KBM-7 (cell line): ENCODE data around the gene TYROBP.
"Not testable (repeated sequence)": the region's sequence is repeated elsewhere in the genome, so short reads cannot be mapped to it uniquely, and the experiment has no call there.

Source experiments
- DNase-seq: peaks from one replicate; pipeline ENCODE4 v3.0.0-alpha.2; 2015
- in situ Hi-C: fragments of 300-500 bp; cut with MboI; formaldehyde crosslinking; loops from 2 replicates; pipeline ENCODE4 v1.14.3; 2020; ENCODE audit warnings: low sequenced_read_pairs, low pct_unique_long_range_greater_than_20kb, mixed read lengths

Gene TYROBP

GRCh38 chr19:35908010-35908441 is at the start of gene TYROBP:
TYROBP (minus strand) TSS chr19:35908295; CDS start chr19:35908228, 67 bp downstream.
- in situ Hi-C loops, result no loop called here
- peak; percentile 53 for DNase-seq

GRCh38 chr19:35957411-35957810 is 49.3 kb upstream of the TYROBP start:
- in situ Hi-C loops, DNase-seq: not testable (repeated sequence)

GRCh38 chr19:35955881-35956634 is 48.0 kb upstream of the TYROBP start:
- in situ Hi-C loops, result no loop called here

GRCh38 chr19:35949131-35949530 is 41.0 kb upstream of the TYROBP start:
- in situ Hi-C loops, result no loop called here

More at GRCh38 chr19:35955881-35956634, 48.0 kb upstream of the TYROBP start:
- peak; percentile 73 for DNase-seq

GRCh38 chr19:35946203-35946602 is 38.1 kb upstream of the TYROBP start:
- no peak for DNase-seq
- in situ Hi-C loops, result no loop called here

More at GRCh38 chr19:35949131-35949530, 41.0 kb upstream of the TYROBP start:
- no peak for DNase-seq

GRCh38 chr19:35945121-35945790 is 37.2 kb upstream of the TYROBP start:
- no peak for DNase-seq
- in situ Hi-C loops, result no loop called here

- in situ Hi-C loops, result no loop called here
Measured at GRCh38 chr19:35944556-35944955, 36.5 kb upstream of the TYROBP start.

GRCh38 chr19:35943321-35944301 is 35.5 kb upstream of the TYROBP start:
- in situ Hi-C loops, result no loop called here
- DNase-seq, result no peak

More at GRCh38 chr19:35944556-35944955, 36.5 kb upstream of the TYROBP start:
- no peak for DNase-seq

- DNase-seq, result no peak
- in situ Hi-C loops, result no loop called here
Measured at GRCh38 chr19:35942235-35942634, 34.1 kb upstream of the TYROBP start.

GRCh38 chr19:35940839-35941238 is 32.7 kb upstream of the TYROBP start:
- no peak for DNase-seq
- in situ Hi-C loops, result no loop called here

GRCh38 chr19:35940078-35940775 is 32.1 kb upstream of the TYROBP start:
- DNase-seq, result no peak
- in situ Hi-C loops, result no loop called here

- no peak for DNase-seq
- in situ Hi-C loops, result no loop called here
Measured at GRCh38 chr19:35939307-35940077, 31.4 kb upstream of the TYROBP start.

- in situ Hi-C loops, result no loop called here
- no peak for DNase-seq
Measured at GRCh38 chr19:35938282-35939224, 30.5 kb upstream of the TYROBP start.

GRCh38 chr19:35937345-35938281 is 29.5 kb upstream of the TYROBP start:
- DNase-seq, result no peak
- in situ Hi-C loops, result no loop called here

- in situ Hi-C loops, result no loop called here
- DNase-seq, result no peak
Measured at GRCh38 chr19:35936738-35937268, 28.7 kb upstream of the TYROBP start.
